Activated CD8-positive, alpha-beta T cell treated with anti-CD3 and anti-CD28 coated beads for 36 hours (primary cell): Measurements from ENCODE around the gene STARD8. TPM values are rescaled to one million over a fixed set of nuclear protein-coding genes. Genes with fewer than 3 reads are reported as not detected.
"Not testable (repeated sequence)": the region's sequence is repeated elsewhere in the genome, so short reads cannot be mapped to it uniquely, and the experiment has no call there.

Experiments
- ATAC-seq: fragments of 200-7000 bp; cut with Tn5 transposase; one replicate; pipeline ENCODE4 v1.10.0; 2021; ENCODE audit warnings: mild to moderate bottlenecking, moderate library complexity
- CTCF ChIA-PET: fragments of 350-600 bp; sonication (Branson Sonifier 250); formaldehyde crosslinking; loops from one replicate; lab custom pipeline; 2021; ENCODE audit warnings: antibody characterized with exemption; lab: Charles Lee
- POLR2A ChIA-PET: fragments of 350-600 bp; sonication (Branson Sonifier 250); formaldehyde crosslinking; loops from one replicate; lab custom pipeline; 2021; ENCODE audit warnings: antibody characterized with exemption; lab: Charles Lee
- DNase-seq: peaks from one replicate; pipeline ENCODE4 v3.0.0-alpha.2; 2020
- H3K27ac Mint-ChIP-seq: one replicate; pipeline ENCODE4 v1.8.0; 2021; ENCODE audit warnings: mild to moderate bottlenecking, mixed read lengths
- H3K27me3 Mint-ChIP-seq: one replicate; pipeline ENCODE4 v1.8.0; 2021; ENCODE audit warnings: mixed read lengths
- H3K36me3 Mint-ChIP-seq: one replicate; pipeline ENCODE4 v1.8.0; 2021; ENCODE audit warnings: low read depth, mixed read lengths
- H3K4me1 Mint-ChIP-seq: one replicate; pipeline ENCODE4 v1.8.0; 2021; ENCODE audit warnings: low read depth, mixed read lengths
- H3K4me3 Mint-ChIP-seq: one replicate; pipeline ENCODE4 v1.8.0; 2021; ENCODE audit warnings: mild to moderate bottlenecking, moderate library complexity, mixed read lengths
- H3K9me3 Mint-ChIP-seq: one replicate; pipeline ENCODE4 v1.8.0; 2021; ENCODE audit warnings: mixed read lengths
- intact Hi-C: fragments of 100-400 bp; cut with micrococcal nuclease; formaldehyde crosslinking; loops from one replicate; pipeline ENCODE4 v1.10.0; 2022
- total RNA-seq, 2 experiments: library from RNA; stranded (reverse); gene quantifications; one replicate each; pipeline ENCODE4 v1.2.3, GENCODE V29; 2021
- TF ChIP-seq, protein P1 (sequence below): fragments of 200-600 bp; IDR thresholded peaks from one replicate; pipeline ENCODE4 v1.8.0; 2022; ENCODE audit warnings: antibody characterized with exemption, mild to moderate bottlenecking

The STARD8 gene
- total RNA-seq, 2 experiments from 2014 or later = 0.36 to 0.38 TPM

DNA sequence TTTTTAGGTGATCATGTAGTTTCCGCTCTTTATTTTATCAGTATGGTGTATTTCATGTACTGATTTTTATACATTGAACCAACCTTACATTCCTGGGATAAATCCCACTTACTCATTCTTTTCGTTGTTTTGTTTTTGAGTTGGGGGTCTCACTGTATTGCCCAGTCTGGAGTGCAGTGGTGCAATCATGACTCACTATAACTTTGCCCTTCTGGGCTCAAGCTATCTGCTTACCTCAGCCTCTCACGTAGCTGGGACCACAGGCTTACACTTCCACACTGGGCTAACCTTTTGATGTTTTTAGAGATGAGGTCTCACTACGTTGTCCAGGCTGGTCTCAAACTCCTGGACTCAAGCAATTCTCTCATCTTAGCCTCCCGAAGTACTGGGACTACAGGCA, 19.5 kb upstream of the STARD8 start:
- ChIA-PET CTCF (no interaction called here), POLR2A (no interaction called here)
- TF ChIP-seq, protein P1, sequence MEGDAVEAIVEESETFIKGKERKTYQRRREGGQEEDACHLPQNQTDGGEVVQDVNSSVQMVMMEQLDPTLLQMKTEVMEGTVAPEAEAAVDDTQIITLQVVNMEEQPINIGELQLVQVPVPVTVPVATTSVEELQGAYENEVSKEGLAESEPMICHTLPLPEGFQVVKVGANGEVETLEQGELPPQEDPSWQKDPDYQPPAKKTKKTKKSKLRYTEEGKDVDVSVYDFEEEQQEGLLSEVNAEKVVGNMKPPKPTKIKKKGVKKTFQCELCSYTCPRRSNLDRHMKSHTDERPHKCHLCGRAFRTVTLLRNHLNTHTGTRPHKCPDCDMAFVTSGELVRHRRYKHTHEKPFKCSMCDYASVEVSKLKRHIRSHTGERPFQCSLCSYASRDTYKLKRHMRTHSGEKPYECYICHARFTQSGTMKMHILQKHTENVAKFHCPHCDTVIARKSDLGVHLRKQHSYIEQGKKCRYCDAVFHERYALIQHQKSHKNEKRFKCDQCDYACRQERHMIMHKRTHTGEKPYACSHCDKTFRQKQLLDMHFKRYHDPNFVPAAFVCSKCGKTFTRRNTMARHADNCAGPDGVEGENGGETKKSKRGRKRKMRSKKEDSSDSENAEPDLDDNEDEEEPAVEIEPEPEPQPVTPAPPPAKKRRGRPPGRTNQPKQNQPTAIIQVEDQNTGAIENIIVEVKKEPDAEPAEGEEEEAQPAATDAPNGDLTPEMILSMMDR = no peak
- no peak overlapping the region for H3K27ac Mint-ChIP-seq
- DNase-seq = no peak
- H3K27me3 Mint-ChIP-seq = peaks cover 2% of the 10 kb centered on the region
- no peaks in the 10 kb centered on the region for H3K4me1 Mint-ChIP-seq
- H3K9me3 Mint-ChIP-seq = no peaks in the 10 kb centered on the region
- intact Hi-C loops = no loop called here
- ATAC-seq = no peak
- H3K4me3 Mint-ChIP-seq = no peak overlapping the region
- no peaks in the 10 kb centered on the region for H3K36me3 Mint-ChIP-seq

DNA sequence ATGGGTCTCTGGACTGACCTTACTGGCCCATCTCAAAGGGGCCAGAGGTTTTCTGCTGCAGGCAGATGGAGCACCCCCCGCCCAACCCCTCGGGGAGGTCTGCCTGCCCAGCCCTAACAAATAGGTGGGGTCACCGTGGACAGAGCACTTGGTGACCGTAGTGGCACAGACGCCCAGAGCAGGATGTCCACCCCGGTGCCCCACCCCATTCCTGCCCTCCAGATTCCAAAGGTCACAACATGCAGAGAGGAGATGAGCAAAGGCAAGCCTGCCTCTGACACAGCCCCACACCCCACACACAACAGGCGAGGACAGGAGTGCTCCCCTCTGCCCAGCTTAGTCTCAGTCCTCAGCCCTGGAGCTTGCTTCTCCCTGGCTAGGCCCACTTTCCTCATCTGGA, 17.5 kb upstream of the STARD8 start:
- POLR2A ChIA-PET, DNase-seq, H3K4me1 Mint-ChIP-seq, H3K4me3 Mint-ChIP-seq, intact Hi-C loops, CTCF ChIA-PET, H3K27me3 Mint-ChIP-seq, H3K36me3 Mint-ChIP-seq, H3K9me3 Mint-ChIP-seq, H3K27ac Mint-ChIP-seq, ATAC-seq: not testable (repeated sequence)

DNA sequence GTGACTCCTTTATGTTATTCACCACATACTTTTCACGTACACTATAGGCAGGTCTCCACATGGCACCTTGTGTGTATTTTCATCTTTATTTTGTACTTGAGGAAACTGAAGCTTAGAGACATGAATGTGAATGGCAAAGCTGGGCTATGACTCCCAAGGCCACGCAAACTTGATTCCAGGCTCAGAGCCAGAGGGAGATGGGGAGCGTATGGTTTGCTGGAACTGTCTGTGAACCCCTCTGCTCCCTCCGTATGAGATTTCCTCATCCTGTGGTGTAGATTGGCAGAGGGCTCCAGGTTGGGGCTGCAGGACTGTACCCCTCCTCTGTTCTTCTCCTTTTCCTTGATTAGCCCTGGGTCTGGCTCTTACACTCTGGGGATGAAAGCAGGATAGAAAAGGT, 16.1 kb upstream of the STARD8 start:
- TF ChIP-seq, protein P1 = no peak
- POLR2A ChIA-PET = no interaction called here
- Mint-ChIP-seq H3K4me3 (no peak overlapping the region), H3K9me3 (no peaks in the 10 kb centered on the region), H3K36me3 (no peaks in the 10 kb centered on the region), H3K27ac (no peak overlapping the region), H3K27me3 (peaks cover 2% of the 10 kb centered on the region), H3K4me1 (no peaks in the 10 kb centered on the region)
- no peak for ATAC-seq
- intact Hi-C loops = no loop called here
- CTCF ChIA-PET = no interaction called here
- no peak for DNase-seq

DNA sequence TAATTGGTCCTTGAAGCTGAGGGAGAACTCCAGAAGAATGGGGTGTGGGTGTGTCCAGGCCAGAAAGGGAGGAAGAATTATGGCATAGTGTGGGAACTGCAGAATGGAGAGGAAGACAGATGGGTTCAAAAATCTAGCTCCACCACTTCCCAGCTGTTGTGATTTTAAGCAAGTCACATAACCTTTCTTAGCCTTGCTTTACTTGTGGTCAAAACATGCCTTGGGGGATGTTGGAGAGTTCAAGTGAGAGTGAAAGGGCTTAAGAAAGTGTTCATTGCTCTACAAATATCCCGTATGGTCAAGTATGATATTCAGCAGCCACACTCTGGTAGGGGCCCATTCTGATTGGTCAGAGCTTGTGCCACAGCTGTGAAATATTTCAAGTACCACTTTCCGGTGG, 15.0 kb upstream of the STARD8 start:
- intact Hi-C loops = no loop called here

DNA sequence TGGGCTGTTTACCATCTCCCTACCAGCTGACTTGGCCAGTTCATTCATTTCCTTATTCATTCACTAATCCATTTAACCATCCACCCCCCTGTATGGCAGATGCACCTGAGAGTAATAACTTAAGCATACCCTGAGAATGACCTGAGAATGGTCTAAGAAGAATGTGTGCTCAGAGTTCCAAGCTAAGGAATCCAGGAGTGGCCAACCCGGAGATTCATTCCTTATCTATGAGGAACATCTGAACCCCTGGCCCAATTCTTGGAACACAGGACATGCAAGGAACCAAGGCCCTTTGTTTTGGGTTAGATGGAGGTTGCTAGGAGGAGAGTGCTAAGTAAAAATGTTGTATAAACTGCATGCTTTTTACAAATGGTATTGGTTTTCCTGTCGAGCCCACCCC, 13.5 kb upstream of the STARD8 start:
- Mint-ChIP-seq H3K36me3 (no peaks in the 10 kb centered on the region), H3K4me3 (no peak overlapping the region), H3K4me1 (no peaks in the 10 kb centered on the region), H3K27me3 (peaks cover 2% of the 10 kb centered on the region), H3K27ac (no peak overlapping the region), H3K9me3 (no peaks in the 10 kb centered on the region)
- intact Hi-C loops = no loop called here
- no peak for ATAC-seq
- CTCF ChIA-PET = no interaction called here
- TF ChIP-seq, protein P1 = no peak
- no peak for DNase-seq
- POLR2A ChIA-PET = no interaction called here

More for the DNA sequence above, 15.0 kb upstream of the STARD8 start:
- H3K27me3 Mint-ChIP-seq = peaks cover 2% of the 10 kb centered on the region
- no peaks in the 10 kb centered on the region for H3K9me3 Mint-ChIP-seq
- ChIA-PET POLR2A (no interaction called here), CTCF (interaction anchor here (1.2 kb wide), 1 partner anchor 28 kb away, joined by 3 read pairs; no protein-coding TSS in a partner anchor)
- no peaks in the 10 kb centered on the region for H3K4me1 Mint-ChIP-seq
- H3K27ac Mint-ChIP-seq = no peak overlapping the region
- no peak overlapping the region for H3K4me3 Mint-ChIP-seq
- no peak for DNase-seq
- TF ChIP-seq, protein P1 = no peak
- no peak for ATAC-seq
- no peaks in the 10 kb centered on the region for H3K36me3 Mint-ChIP-seq
